ENCODE data around the gene SPATA31C1.
A peak's percentile ranks its signal among the peaks of the same experiment; 100 is the strongest.
"Not testable (repeated sequence)": the region's sequence is repeated elsewhere in the genome, so short reads cannot be mapped to it uniquely, and the experiment has no call there.

SPATA31C1 gene

GRCh38 chr9:87917662-87918061 is at the start of gene SPATA31C1:
TSS of gene SPATA31C1 (plus strand) at chr9:87917962.
- not testable (repeated sequence) for H3K4me3 Mint-ChIP-seq; H3K36me3 Mint-ChIP-seq (ENCODE audit: low read depth); H3K9me3 Mint-ChIP-seq; H3K27ac Mint-ChIP-seq; H3K4me1 Mint-ChIP-seq (ENCODE audit: low read depth); DNase-seq; H3K27me3 Mint-ChIP-seq

GRCh38 chr9:87868175-87868574 is 49.6 kb upstream of the SPATA31C1 start:
- DNase-seq: no peak
- Mint-ChIP-seq H3K36me3 (ENCODE audit: low read depth) (no peaks in the 10 kb centered on the region), H3K9me3 (no peaks in the 10 kb centered on the region), H3K27me3 (no peaks in the 10 kb centered on the region), H3K27ac (no peak overlapping the region), H3K4me1 (ENCODE audit: low read depth) (no peaks in the 10 kb centered on the region), H3K4me3 (no peak overlapping the region)

GRCh38 chr9:87868635-87869034 is 49.1 kb upstream of the SPATA31C1 start:
- no peak overlapping the region for H3K4me3 Mint-ChIP-seq
- H3K9me3 Mint-ChIP-seq: no peaks in the 10 kb centered on the region
- no peaks in the 10 kb centered on the region for H3K36me3 Mint-ChIP-seq (ENCODE audit: low read depth)
- H3K27me3 Mint-ChIP-seq: no peaks in the 10 kb centered on the region
- no peaks in the 10 kb centered on the region for H3K4me1 Mint-ChIP-seq (ENCODE audit: low read depth)
- no peak overlapping the region for H3K27ac Mint-ChIP-seq
- no peak for DNase-seq

GRCh38 chr9:87869082-87869481 is 48.7 kb upstream of the SPATA31C1 start:
- Mint-ChIP-seq H3K27me3 (no peaks in the 10 kb centered on the region), H3K27ac (no peak overlapping the region), H3K4me1 (ENCODE audit: low read depth) (no peaks in the 10 kb centered on the region), H3K36me3 (ENCODE audit: low read depth) (no peaks in the 10 kb centered on the region), H3K4me3 (no peak overlapping the region), H3K9me3 (no peaks in the 10 kb centered on the region)
- DNase-seq: no peak

- no peak overlapping the region for H3K4me3 Mint-ChIP-seq
- DNase-seq: no peak
Observed at GRCh38 chr9:87871425-87872078, 46.2 kb upstream of the SPATA31C1 start.

GRCh38 chr9:87872079-87872624 is 45.6 kb upstream of the SPATA31C1 start:
- H3K9me3 Mint-ChIP-seq: no peaks in the 10 kb centered on the region
- H3K36me3 Mint-ChIP-seq (ENCODE audit: low read depth): no peaks in the 10 kb centered on the region
- peaks cover 4% of the 10 kb centered on the region for H3K27me3 Mint-ChIP-seq
- H3K4me3 Mint-ChIP-seq: no peak overlapping the region
- H3K4me1 Mint-ChIP-seq (ENCODE audit: low read depth): no peaks in the 10 kb centered on the region
- no peak overlapping the region for H3K27ac Mint-ChIP-seq
- no peak for DNase-seq

More at GRCh38 chr9:87871425-87872078, 46.2 kb upstream of the SPATA31C1 start:
- no peak overlapping the region for H3K27ac Mint-ChIP-seq
- H3K4me1 Mint-ChIP-seq (ENCODE audit: low read depth): no peaks in the 10 kb centered on the region
- no peaks in the 10 kb centered on the region for H3K9me3 Mint-ChIP-seq
- H3K27me3 Mint-ChIP-seq: peaks cover 1% of the 10 kb centered on the region
- no peaks in the 10 kb centered on the region for H3K36me3 Mint-ChIP-seq (ENCODE audit: low read depth)

- Mint-ChIP-seq H3K36me3 (ENCODE audit: low read depth) (no peaks in the 10 kb centered on the region), H3K27me3 (peaks cover 8% of the 10 kb centered on the region), H3K4me1 (ENCODE audit: low read depth) (peaks cover 4% of the 10 kb centered on the region), H3K9me3 (no peaks in the 10 kb centered on the region), H3K27ac (no peak overlapping the region), H3K4me3 (no peak overlapping the region)
- no peak for DNase-seq
Observed at GRCh38 chr9:87873607-87874303, 44.0 kb upstream of the SPATA31C1 start.

GRCh38 chr9:87874304-87874623 is 43.5 kb upstream of the SPATA31C1 start:
- Mint-ChIP-seq H3K9me3 (no peaks in the 10 kb centered on the region), H3K36me3 (ENCODE audit: low read depth) (no peaks in the 10 kb centered on the region), H3K4me3 (no peak overlapping the region), H3K27ac (no peak overlapping the region), H3K27me3 (peaks cover 8% of the 10 kb centered on the region), H3K4me1 (ENCODE audit: low read depth) (peaks cover 7% of the 10 kb centered on the region)
- no peak for DNase-seq

- DNase-seq: no peak
- Mint-ChIP-seq H3K4me3 (no peak overlapping the region), H3K9me3 (no peaks in the 10 kb centered on the region), H3K36me3 (ENCODE audit: low read depth) (no peaks in the 10 kb centered on the region), H3K4me1 (ENCODE audit: low read depth) (peaks cover 9% of the 10 kb centered on the region), H3K27me3 (peaks cover 12% of the 10 kb centered on the region), H3K27ac (no peak overlapping the region)
Observed at GRCh38 chr9:87875060-87875459, 42.7 kb upstream of the SPATA31C1 start.

- Mint-ChIP-seq H3K27me3 (peaks cover 16% of the 10 kb centered on the region), H3K4me1 (ENCODE audit: low read depth) (peaks cover 10% of the 10 kb centered on the region), H3K4me3 (no peak overlapping the region), H3K27ac (no peak overlapping the region), H3K36me3 (ENCODE audit: low read depth) (no peaks in the 10 kb centered on the region), H3K9me3 (no peaks in the 10 kb centered on the region)
- peak; percentile 22 for DNase-seq
Observed at GRCh38 chr9:87875831-87876545, 41.8 kb upstream of the SPATA31C1 start.

GRCh38 chr9:87876708-87877107 is 41.1 kb upstream of the SPATA31C1 start:
- Mint-ChIP-seq H3K27me3 (peaks cover 16% of the 10 kb centered on the region), H3K4me1 (ENCODE audit: low read depth) (peaks cover 10% of the 10 kb centered on the region), H3K27ac (peak overlapping the region; percentile 38), H3K36me3 (ENCODE audit: low read depth) (no peaks in the 10 kb centered on the region), H3K9me3 (no peaks in the 10 kb centered on the region), H3K4me3 (no peak overlapping the region)
- no peak for DNase-seq

- no peak overlapping the region for H3K27ac Mint-ChIP-seq
- no peaks in the 10 kb centered on the region for H3K36me3 Mint-ChIP-seq (ENCODE audit: low read depth)
- no peak overlapping the region for H3K4me3 Mint-ChIP-seq
- no peak for DNase-seq
- no peaks in the 10 kb centered on the region for H3K9me3 Mint-ChIP-seq
- peaks cover 10% of the 10 kb centered on the region for H3K4me1 Mint-ChIP-seq (ENCODE audit: low read depth)
- peaks cover 16% of the 10 kb centered on the region for H3K27me3 Mint-ChIP-seq
Observed at GRCh38 chr9:87878989-87879511, 38.7 kb upstream of the SPATA31C1 start.

GRCh38 chr9:87880116-87880515 is 37.6 kb upstream of the SPATA31C1 start:
- no peaks in the 10 kb centered on the region for H3K9me3 Mint-ChIP-seq
- H3K27ac Mint-ChIP-seq: no peak overlapping the region
- H3K4me3 Mint-ChIP-seq: no peak overlapping the region
- no peaks in the 10 kb centered on the region for H3K36me3 Mint-ChIP-seq (ENCODE audit: low read depth)
- no peak for DNase-seq
- peaks cover 10% of the 10 kb centered on the region for H3K4me1 Mint-ChIP-seq (ENCODE audit: low read depth)
- peaks cover 18% of the 10 kb centered on the region for H3K27me3 Mint-ChIP-seq

GRCh38 chr9:87880683-87881082 is 37.1 kb upstream of the SPATA31C1 start:
- Mint-ChIP-seq H3K4me3 (no peak overlapping the region), H3K36me3 (ENCODE audit: low read depth) (no peaks in the 10 kb centered on the region), H3K9me3 (no peaks in the 10 kb centered on the region), H3K27ac (no peak overlapping the region), H3K4me1 (ENCODE audit: low read depth) (peaks cover 10% of the 10 kb centered on the region), H3K27me3 (peaks cover 23% of the 10 kb centered on the region)
- no peak for DNase-seq

GRCh38 chr9:87882627-87883026 is 35.1 kb upstream of the SPATA31C1 start, which contains the start of gene SPATA31E1:
TSS of gene SPATA31E1 (plus strand) at chr9:87882877. CDS start at chr9:87882892, 15 bp downstream.
- Mint-ChIP-seq H3K9me3 (no peaks in the 10 kb centered on the region), H3K27ac (no peak within 1 kb of the TSS), H3K4me1 (ENCODE audit: low read depth) (peaks cover 10% of the 10 kb centered on the region), H3K27me3 (peaks cover 25% of the 10 kb centered on the region), H3K4me3 (no peak within 1 kb of the TSS), H3K36me3 (ENCODE audit: low read depth) (no peaks in the 10 kb centered on the region)
- DNase-seq: peak; percentile 17
